HCT116 (cell line): Measurements from ENCODE around the gene USP53. TPM values are rescaled to one million over a fixed set of nuclear protein-coding genes. Genes with fewer than 3 reads are reported as not detected.

Experiments
- ATAC-seq: fragments of 200-7000 bp; cut with Tn5 transposase; 2 replicates; pipeline ENCODE4 v1.9.1; 2020; ENCODE audit warnings: mild to moderate bottlenecking, moderate library complexity
- BruUV-seq: library from RNA; stranded (reverse); fragments of 400-500 nt; replicated peaks from 2 replicates; lab custom pipeline; 2021; lab: Mats Ljungman, UMichigan
- CTCF ChIA-PET: fragments of 300-600 bp; sonication (Branson Sonifier 250); formaldehyde crosslinking; loops from one replicate; lab custom pipeline; 2021; ENCODE audit warnings: antibody characterized with exemption; lab: Charles Lee
- POLR2A ChIA-PET: fragments of 300-600, 350-600 bp; sonication (Branson Sonifier 250); formaldehyde crosslinking; loops from one replicate; lab custom pipeline; 2021; ENCODE audit warnings: antibody characterized with exemption; lab: Charles Lee
- RAD21 ChIA-PET, 2 experiments: fragments of 300-600 bp; sonication (Branson Sonifier 250); formaldehyde crosslinking; loops; one replicate each; lab custom pipeline; 2023; ENCODE audit warnings: low total read pairs in 2 of 2; ENCODE audit not compliant: uncharacterized antibody in 2 of 2, unreplicated experiment in 2 of 2, low non-redundant PET in 1 of 2; lab: Charles Lee
- DNase-seq: peaks from one replicate; pipeline ENCODE4 v3.0.0-alpha.2; 2010; ENCODE audit warnings: low read depth, low spot score
- H2AFZ ChIP-seq: fragments of 200-600 bp; shearing (Covaris generic), sonication (generic); 2 replicates; pipeline ENCODE4 v1.6.1; 2017; ENCODE audit warnings: low read depth, mixed run types, mixed read lengths, antibody characterized with exemption, low read length; ENCODE audit not compliant: poor library complexity, severe bottlenecking
- H3K27ac ChIP-seq: 2 replicates; pipeline ENCODE4 v1.5.1; 2012; ENCODE audit warnings: low read depth, low read length
- H3K27me3 ChIP-seq: fragments of 200-600 bp; sonication (generic); 2 replicates; pipeline ENCODE4 v1.6.1; 2016; ENCODE audit warnings: mixed run types, low read length, mixed read lengths; ENCODE audit not compliant: insufficient read depth
- H3K36me3 ChIP-seq, 2 experiments: fragments of 200-500 bp in 1 of 2; fragments of 200-600 bp in 1 of 2; sonication (Bioruptor generic) in 1 of 2; sonication (generic) in 1 of 2; 2 replicates each; pipeline versions ENCODE4 v1.5.1 to v1.6.1; 2014 to 2016; ENCODE audit warnings: low read length in 2 of 2, inconsistent platforms in 1 of 2, mixed read lengths in 1 of 2, mixed run types in 1 of 2; ENCODE audit not compliant: insufficient read depth in 2 of 2, control insufficient read depth in 1 of 2
- H3K4me1 ChIP-seq, 2 experiments: fragments of 200-600 bp in 1 of 2; sonication (generic) in 1 of 2; 2 replicates each; pipeline versions ENCODE4 v1.5.1 to v1.6.1; 2012 to 2017; ENCODE audit warnings: low read length in 2 of 2, inconsistent platforms in 1 of 2, mild to moderate bottlenecking in 1 of 2, mixed read lengths in 1 of 2, mixed run types in 1 of 2, moderate library complexity in 1 of 2; ENCODE audit not compliant: insufficient read depth in 2 of 2, control insufficient read depth in 1 of 2
- H3K4me2 ChIP-seq: fragments of 200-600 bp; sonication (generic); 2 replicates; pipeline ENCODE4 v1.6.1; 2017; ENCODE audit warnings: mixed run types, low read length, mixed read lengths
- H3K4me3 ChIP-seq, 2 experiments: fragments of 200-600 bp in 1 of 2; sonication (generic) in 1 of 2; replicated peaks in 1 of 2; 2 replicates each; pipeline ENCODE4 v1.5.1; 2011 to 2016; ENCODE audit warnings: low read length in 2 of 2, control low read depth in 1 of 2, low read depth in 1 of 2, mild to moderate bottlenecking in 1 of 2, mixed read lengths in 1 of 2, mixed run types in 1 of 2
- H3K79me2 ChIP-seq: fragments of 200-600 bp; sonication (generic); 2 replicates; pipeline ENCODE4 v1.6.1; 2017; ENCODE audit warnings: mild to moderate bottlenecking, mixed run types, low read length, moderate library complexity, mixed read lengths; ENCODE audit not compliant: insufficient read depth
- H3K9ac ChIP-seq: fragments of 200-600 bp; sonication (generic); 2 replicates; pipeline ENCODE4 v1.6.1; 2016; ENCODE audit warnings: low read length, mixed read lengths
- H3K9me2 ChIP-seq: fragments of 200-600 bp; sonication (generic), shearing (Covaris generic); 2 replicates; pipeline ENCODE4 v1.6.1; 2017; ENCODE audit warnings: mixed run types, mild to moderate bottlenecking, moderate library complexity; ENCODE audit not compliant: insufficient read depth
- H3K9me3 ChIP-seq, 2 experiments: fragments of 200-500 bp in 1 of 2; fragments of 200-600 bp in 1 of 2; sonication (Bioruptor generic) in 1 of 2; sonication (generic) in 1 of 2; 2 replicates each; pipeline ENCODE4 v1.6.1; 2014 to 2017; ENCODE audit warnings: low read length in 2 of 2, mixed read lengths in 2 of 2, inconsistent platforms in 1 of 2, low read depth in 1 of 2, mild to moderate bottlenecking in 1 of 2, mixed run types in 1 of 2, moderate library complexity in 1 of 2; ENCODE audit not compliant: control insufficient read depth in 1 of 2, insufficient read depth in 1 of 2
- H4K20me1 ChIP-seq: fragments of 200-600 bp; sonication (generic), shearing (Covaris generic); 2 replicates; pipeline ENCODE4 v1.6.1; 2017; ENCODE audit warnings: mixed run types, mild to moderate bottlenecking, moderate library complexity; ENCODE audit not compliant: insufficient read depth
- ATF3 ChIP-seq: IDR thresholded peaks from 2 replicates; pipeline ENCODE4 v1.6.1; 2012
- CBX3 ChIP-seq: IDR thresholded peaks from 2 replicates; pipeline ENCODE4 v1.6.1; 2012; ENCODE audit warnings: low read depth
- CEBPB ChIP-seq: IDR thresholded peaks from 2 replicates; pipeline ENCODE4 v1.6.1; 2012; ENCODE audit warnings: low read depth
- CTCF ChIP-seq, 3 experiments: fragments of 200-600 bp in 1 of 3; sonication (generic) in 1 of 3; IDR thresholded peaks in 2 of 3; conservative IDR thresholded peaks in 1 of 3; 2 replicates each; pipeline ENCODE4 v1.5.1; 2012 to 2017; ENCODE audit warnings: low read depth in 2 of 3, low read length in 2 of 3, antibody characterized with exemption in 1 of 3, borderline replicate concordance in 1 of 3, control low read depth in 1 of 3, mild to moderate bottlenecking in 1 of 3, mixed read lengths in 1 of 3, mixed run types in 1 of 3, moderate library complexity in 1 of 3; ENCODE audit not compliant: insufficient read depth in 1 of 3
- EZH2 ChIP-seq: fragments of 200-600 bp; sonication (generic); IDR thresholded peaks from 2 replicates; pipeline ENCODE4 v1.6.1; 2017; ENCODE audit warnings: antibody characterized with exemption, mixed run types
- EZH2phosphoT487 ChIP-seq: fragments of 200-600 bp; IDR thresholded peaks from 2 replicates; pipeline ENCODE4 v1.6.1; 2018; ENCODE audit warnings: antibody characterized with exemption, borderline replicate concordance
- FOSL1 ChIP-seq: IDR thresholded peaks from 2 replicates; pipeline ENCODE4 v1.6.1; 2012; ENCODE audit warnings: low read depth
- JUND ChIP-seq: IDR thresholded peaks from 2 replicates; pipeline ENCODE4 v1.6.1; 2012
- MAX ChIP-seq: IDR thresholded peaks from 2 replicates; pipeline ENCODE4 v1.6.1; 2012
- POLR2AphosphoS5 ChIP-seq: IDR thresholded peaks from 2 replicates; pipeline ENCODE4 v1.6.1; 2011; ENCODE audit warnings: mild to moderate bottlenecking, low read depth, low read length, moderate library complexity
- RAD21 ChIP-seq: IDR thresholded peaks from 2 replicates; pipeline ENCODE4 v1.6.1; 2012; ENCODE audit warnings: low read depth, mild to moderate bottlenecking
- REST ChIP-seq: IDR thresholded peaks from 2 replicates; pipeline ENCODE4 v1.6.1; 2012; ENCODE audit warnings: low read depth
- SIN3A ChIP-seq: IDR thresholded peaks from 2 replicates; pipeline ENCODE4 v1.6.1; 2012; ENCODE audit warnings: low read depth
- SP1 ChIP-seq: IDR thresholded peaks from 2 replicates; pipeline ENCODE4 v1.6.1; 2012; ENCODE audit warnings: low read depth
- TCF7L2 ChIP-seq: IDR thresholded peaks from 2 replicates; pipeline ENCODE4 v1.7.0; 2011; ENCODE audit warnings: borderline replicate concordance, inconsistent platforms; ENCODE audit not compliant: insufficient read depth, insufficient read length; ENCODE audit errors: extremely low read depth
- ZBTB33 ChIP-seq: IDR thresholded peaks from 2 replicates; pipeline ENCODE4 v1.6.1; 2011; ENCODE audit warnings: mild to moderate bottlenecking, low read length, moderate library complexity; ENCODE audit not compliant: insufficient replicate concordance; ENCODE audit errors: extremely low read depth
- ZNF274 ChIP-seq: fragments of 200-500 bp; sonication (Bioruptor generic); IDR thresholded peaks from 2 replicates; pipeline ENCODE4 v1.6.1; 2014; ENCODE audit warnings: mild to moderate bottlenecking, low read depth, low read length, inconsistent platforms
- intact Hi-C: fragments of 100-400 bp; cut with micrococcal nuclease; formaldehyde crosslinking; loops from 2 replicates; pipeline ENCODE4 v1.10.0; 2022
- total RNA-seq: library from RNA; stranded (reverse); gene quantifications from one replicate; pipeline ENCODE4 v1.2.1, GENCODE V29; 2021; ENCODE audit not compliant: unreplicated experiment

The USP53 gene
- total RNA-seq, 1 experiment from 2014 or later, result 22.0 TPM

- RAD21 ChIA-PET, result no interaction called here
- no peak overlapping the region for H3K27ac ChIP-seq
Measured at GRCh38 chr4:119210775-119211174, 1.7 kb upstream of the USP53 start.

More at GRCh38 chr4:119210775-119211174, 1.7 kb upstream of the USP53 start:
- DNase-seq (no peak), ATAC-seq (no peak)
- peak overlapping the region in 1 of 2 experiments; percentile 67; a peak in 3 of 4 replicates for H3K4me3 ChIP-seq
- no peaks in the 10 kb centered on the region for H3K36me3 ChIP-seq
- intact Hi-C loops, result loop anchor here (5.0 kb wide), 1 partner anchor 108 kb away; no protein-coding TSS in a partner anchor
- no peaks in the 10 kb centered on the region for H3K9me2 ChIP-seq
- no peaks in the 10 kb centered on the region for H3K27me3 ChIP-seq
- POLR2A ChIA-PET, result no interaction called here
- no peak overlapping the region for H2AFZ ChIP-seq
- CTCF ChIA-PET, result no interaction called here
- peak overlapping the region; percentile 51; the same call in 1 of the 2 replicates for H3K9ac ChIP-seq
- H3K4me1 ChIP-seq, result peaks cover 11 to 35% of the 10 kb centered on the region in 2 experiments
- no TSS peak for BruUV-seq
- H3K79me2 ChIP-seq, result peaks cover 37% of the 10 kb centered on the region
- no peaks in the 10 kb centered on the region for H3K9me3 ChIP-seq
- H4K20me1 ChIP-seq, result no peaks in the 10 kb centered on the region
- no peak for TF ChIP-seq CEBPB
- TF ChIP-seq POLR2AphosphoS5, result no peak
- TF ChIP-seq FOSL1, result no peak
- no peak for TF ChIP-seq ZNF274
- TF ChIP-seq MAX, result no peak
- no peak for TF ChIP-seq JUND
- TF ChIP-seq EZH2, result no peak
- no peak for TF ChIP-seq REST
- TF ChIP-seq TCF7L2, result no peak
- no peak for TF ChIP-seq ATF3
- TF ChIP-seq SP1, result no peak
- TF ChIP-seq SIN3A, result no peak
- TF ChIP-seq CBX3, result no peak
- no peak for TF ChIP-seq CTCF (IDR thresholded peaks at IDR 0.05 in 2 of 3, conservative IDR thresholded peaks at IDR 0.05 in 1 of 3; ENCODE audit: borderline replicate concordance in 1 of 3, insufficient read depth in 1 of 3, low read depth in 2 of 3, low read length in 2 of 3)
- no peak for TF ChIP-seq RAD21
- TF ChIP-seq EZH2phosphoT487, result no peak
- TF ChIP-seq ZBTB33, result no peak
- H3K4me2 ChIP-seq, result peak overlapping the region; percentile 80
